Subcutaneous abdominal adipose tissue (tissue), 5 donors: Measurements from ENCODE around the gene HNMT.

ENCODE experiments used
- H3K27ac ChIP-seq: one replicate; pipeline ENCODE4 v1.7.0; 2013; ENCODE audit warnings: low read depth, mild to moderate bottlenecking, inconsistent platforms, low read length, moderate library complexity
- H3K27me3 ChIP-seq, 5 donors: one replicate each; pipeline ENCODE4 v1.7.0; 2013; ENCODE audit warnings: low read length in 5 of 5, inconsistent platforms in 1 of 5; ENCODE audit not compliant: control insufficient read depth in 5 of 5, insufficient read depth in 4 of 5
- H3K36me3 ChIP-seq, 5 donors: one replicate each; pipeline ENCODE4 v1.7.0; 2013; ENCODE audit warnings: low read length in 5 of 5; ENCODE audit not compliant: control insufficient read depth in 5 of 5, insufficient read depth in 5 of 5
- H3K4me1 ChIP-seq, 5 donors: one replicate each; pipeline ENCODE4 v1.7.0; 2013; ENCODE audit warnings: low read length in 5 of 5, mild to moderate bottlenecking in 3 of 5, moderate library complexity in 1 of 5; ENCODE audit not compliant: control insufficient read depth in 5 of 5, insufficient read depth in 5 of 5
- H3K4me3 ChIP-seq, 5 donors: one replicate each; pipeline ENCODE4 v1.7.0; 2013; ENCODE audit warnings: low read length in 5 of 5, low read depth in 1 of 5
- H3K9ac ChIP-seq, 5 donors: one replicate each; pipeline ENCODE4 v1.7.0; 2013; ENCODE audit warnings: low read length in 5 of 5, mild to moderate bottlenecking in 4 of 5, moderate library complexity in 3 of 5
- H3K9me3 ChIP-seq, 5 donors: one replicate each; pipeline ENCODE4 v1.7.0; 2013; ENCODE audit warnings: low read length in 5 of 5; ENCODE audit not compliant: control insufficient read depth in 5 of 5
- donor health status: healthy.
- donor health status: healthy.
- donor health status: healthy.
- donor health status: healthy.
- donor health status: healthy.

The HNMT gene

DNA sequence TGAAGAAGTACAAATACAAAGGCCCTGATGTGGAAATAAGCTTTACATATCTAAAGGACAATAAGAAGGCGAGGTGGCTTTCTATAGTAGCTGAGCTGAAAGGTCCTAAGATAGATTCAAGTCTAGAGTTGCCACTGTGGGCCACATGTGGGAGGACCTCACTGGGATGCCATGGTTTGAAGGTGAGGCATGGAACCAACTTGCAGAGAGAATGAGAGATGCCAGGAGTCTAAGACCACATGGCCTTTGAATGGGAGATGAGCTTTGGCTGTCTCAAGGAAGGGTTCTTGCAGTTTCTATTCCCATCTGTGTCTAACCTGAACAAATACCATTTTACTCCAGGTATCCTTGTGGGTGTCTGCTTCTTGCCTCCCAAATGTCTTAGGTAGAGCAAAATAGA is 53.6 kb downstream of the HNMT start:
- H3K9ac ChIP-seq, result no peak overlapping the region
- no peaks in the 10 kb centered on the region for H3K9me3 ChIP-seq
- H3K4me1 ChIP-seq, result peaks cover 0 to 8% (median 0%) of the 10 kb centered on the region in 5 donors
- H3K4me3 ChIP-seq, result no peak overlapping the region
- peaks cover 8 to 30% (median 18%) of the 10 kb centered on the region in 5 donors for H3K36me3 ChIP-seq
- H3K27me3 ChIP-seq, result no peaks in the 10 kb centered on the region
- no peak overlapping the region for H3K27ac ChIP-seq

DNA sequence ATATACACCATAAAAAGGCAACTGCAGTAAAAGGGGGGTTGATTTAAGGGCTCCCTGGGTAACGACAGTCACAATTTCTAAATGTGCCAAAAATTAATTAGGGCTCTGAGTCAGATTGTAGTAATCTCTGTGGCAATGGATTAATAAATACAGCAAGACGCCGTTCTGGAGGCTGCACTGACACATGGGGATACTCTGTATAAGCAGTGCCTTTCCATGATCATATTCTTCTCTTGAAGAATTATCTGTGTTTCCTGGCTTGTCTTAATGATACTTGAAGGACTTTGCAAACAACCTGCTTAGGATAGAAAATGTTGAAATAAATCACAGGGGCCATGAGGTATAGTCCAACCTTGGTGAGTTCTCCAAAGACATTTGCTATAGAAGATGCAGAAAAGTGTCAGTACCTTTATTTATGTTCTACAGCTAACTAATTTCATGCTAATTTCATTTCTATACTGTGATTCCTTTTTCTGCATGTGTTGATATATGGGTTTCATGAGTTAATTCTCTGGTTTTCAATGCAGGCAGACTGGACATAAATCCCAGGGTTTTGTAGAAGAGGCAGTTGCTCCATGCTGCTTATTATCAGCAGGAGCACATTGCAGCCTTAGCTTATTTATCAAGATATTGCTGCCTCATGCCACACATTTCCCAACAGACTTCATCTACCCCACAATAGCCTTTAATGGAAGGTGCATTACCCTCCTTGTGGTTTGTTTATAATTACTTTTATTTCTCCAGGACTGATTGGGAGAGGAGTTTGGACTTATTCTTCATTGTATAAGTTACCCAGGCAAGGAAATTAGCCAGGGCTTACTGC is 54.8 kb downstream of the HNMT start:
- Histone ChIP-seq H3K9me3 (no peaks in the 10 kb centered on the region), H3K36me3 (peaks cover 0 to 20% (median 12%) of the 10 kb centered on the region in 5 donors), H3K4me3 (no peak overlapping the region), H3K27ac (no peak overlapping the region), H3K27me3 (no peaks in the 10 kb centered on the region), H3K9ac (no peak overlapping the region), H3K4me1 (peaks cover 0 to 8% (median 0%) of the 10 kb centered on the region in 5 donors)

DNA sequence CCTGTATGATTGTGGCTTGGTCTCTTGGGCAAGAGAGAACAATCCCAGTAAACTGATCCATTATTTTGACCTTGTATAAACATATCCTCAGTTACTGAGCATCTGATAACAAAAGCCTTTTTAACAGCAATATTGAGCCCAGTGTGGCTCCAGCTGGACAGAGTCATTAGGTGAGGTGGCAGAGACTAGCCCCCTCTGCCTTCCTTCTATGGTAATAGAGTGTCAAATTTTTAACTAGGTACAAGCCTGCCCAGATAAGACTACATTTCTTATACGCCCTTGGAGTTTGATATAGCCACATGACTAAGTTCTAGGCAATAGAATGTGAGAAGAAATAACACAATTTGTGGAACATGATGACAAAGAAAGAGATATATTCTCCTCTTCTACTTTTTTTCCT is 56.2 kb downstream of the HNMT start:
- Histone ChIP-seq H3K4me3 (no peak overlapping the region), H3K9me3 (no peaks in the 10 kb centered on the region), H3K4me1 (peaks cover 0 to 8% (median 0%) of the 10 kb centered on the region in 5 donors), H3K36me3 (peaks cover 0 to 15% (median 9%) of the 10 kb centered on the region in 5 donors), H3K9ac (no peak overlapping the region), H3K27ac (no peak overlapping the region), H3K27me3 (no peaks in the 10 kb centered on the region)

DNA sequence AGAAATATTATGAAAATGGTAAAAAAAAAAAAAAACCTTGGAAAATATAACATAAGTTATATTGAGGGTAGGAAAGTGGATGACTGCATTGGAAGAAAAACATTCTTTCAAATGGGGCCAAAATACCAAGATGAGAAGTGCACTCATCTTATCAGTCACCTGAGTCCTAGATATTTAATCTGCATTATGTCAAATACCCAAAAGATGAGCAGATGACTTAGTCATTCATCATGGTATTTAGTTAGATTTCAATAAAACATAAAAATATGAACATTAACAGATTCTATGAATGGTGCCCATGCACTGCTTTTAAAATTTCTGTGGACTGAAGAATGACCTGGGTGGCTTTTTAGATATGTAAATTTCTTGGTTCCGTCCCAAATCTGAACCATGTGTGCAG is 56.9 kb downstream of the HNMT start:
- Histone ChIP-seq H3K36me3 (peaks cover 0 to 8% (median 3%) of the 10 kb centered on the region in 5 donors), H3K9ac (no peak overlapping the region), H3K27ac (no peak overlapping the region), H3K4me1 (peaks cover 0 to 8% (median 0%) of the 10 kb centered on the region in 5 donors), H3K27me3 (no peaks in the 10 kb centered on the region), H3K4me3 (no peak overlapping the region), H3K9me3 (no peaks in the 10 kb centered on the region)

DNA sequence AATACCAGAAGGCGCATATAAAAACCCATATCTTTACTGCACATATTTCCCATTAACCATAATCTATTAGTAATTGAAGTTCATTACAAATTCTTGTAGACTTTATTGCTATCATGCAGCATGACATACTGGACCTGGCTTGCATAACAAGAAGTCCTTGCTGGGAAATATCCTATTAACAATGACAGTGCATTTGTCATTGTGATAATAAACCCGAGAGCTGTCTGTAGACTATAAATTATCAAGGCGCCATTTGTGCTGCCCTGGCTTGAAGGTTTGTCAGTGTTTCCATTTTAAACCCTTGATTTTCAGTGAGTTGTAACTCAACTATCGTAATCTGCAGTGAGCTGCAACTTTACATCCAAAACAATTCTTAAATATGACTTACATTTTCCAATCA is 59.0 kb downstream of the HNMT start:
- Histone ChIP-seq H3K9ac (no peak overlapping the region), H3K9me3 (no peaks in the 10 kb centered on the region), H3K27ac (no peak overlapping the region), H3K36me3 (no peaks in the 10 kb centered on the region), H3K4me3 (no peak overlapping the region), H3K27me3 (no peaks in the 10 kb centered on the region), H3K4me1 (peaks cover 0 to 8% (median 0%) of the 10 kb centered on the region in 5 donors)

DNA sequence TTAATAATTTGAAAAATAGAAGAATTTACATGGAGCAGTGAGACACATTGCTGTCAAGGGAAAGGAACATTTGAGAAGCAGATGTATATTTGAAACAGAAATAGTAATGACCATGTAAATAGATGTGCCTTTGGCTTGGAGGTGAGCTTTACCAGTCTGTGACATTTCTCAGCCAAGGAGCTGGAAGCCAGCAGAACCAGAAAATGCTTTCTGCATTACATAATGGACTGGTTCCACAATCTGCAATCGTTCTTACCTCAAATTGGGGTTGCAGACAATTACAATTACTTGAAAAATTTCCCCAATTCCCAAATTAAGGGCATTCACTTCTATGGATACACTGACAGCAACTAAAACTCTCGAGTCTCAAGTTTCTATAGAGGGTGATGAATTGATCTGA is 59.7 kb downstream of the HNMT start:
- no peak overlapping the region for H3K9ac ChIP-seq
- H3K27me3 ChIP-seq, result no peaks in the 10 kb centered on the region
- H3K4me3 ChIP-seq, result no peak overlapping the region
- H3K4me1 ChIP-seq, result peaks cover 0 to 8% (median 0%) of the 10 kb centered on the region in 5 donors
- H3K9me3 ChIP-seq, result no peaks in the 10 kb centered on the region
- no peaks in the 10 kb centered on the region for H3K36me3 ChIP-seq
- no peak overlapping the region for H3K27ac ChIP-seq

DNA sequence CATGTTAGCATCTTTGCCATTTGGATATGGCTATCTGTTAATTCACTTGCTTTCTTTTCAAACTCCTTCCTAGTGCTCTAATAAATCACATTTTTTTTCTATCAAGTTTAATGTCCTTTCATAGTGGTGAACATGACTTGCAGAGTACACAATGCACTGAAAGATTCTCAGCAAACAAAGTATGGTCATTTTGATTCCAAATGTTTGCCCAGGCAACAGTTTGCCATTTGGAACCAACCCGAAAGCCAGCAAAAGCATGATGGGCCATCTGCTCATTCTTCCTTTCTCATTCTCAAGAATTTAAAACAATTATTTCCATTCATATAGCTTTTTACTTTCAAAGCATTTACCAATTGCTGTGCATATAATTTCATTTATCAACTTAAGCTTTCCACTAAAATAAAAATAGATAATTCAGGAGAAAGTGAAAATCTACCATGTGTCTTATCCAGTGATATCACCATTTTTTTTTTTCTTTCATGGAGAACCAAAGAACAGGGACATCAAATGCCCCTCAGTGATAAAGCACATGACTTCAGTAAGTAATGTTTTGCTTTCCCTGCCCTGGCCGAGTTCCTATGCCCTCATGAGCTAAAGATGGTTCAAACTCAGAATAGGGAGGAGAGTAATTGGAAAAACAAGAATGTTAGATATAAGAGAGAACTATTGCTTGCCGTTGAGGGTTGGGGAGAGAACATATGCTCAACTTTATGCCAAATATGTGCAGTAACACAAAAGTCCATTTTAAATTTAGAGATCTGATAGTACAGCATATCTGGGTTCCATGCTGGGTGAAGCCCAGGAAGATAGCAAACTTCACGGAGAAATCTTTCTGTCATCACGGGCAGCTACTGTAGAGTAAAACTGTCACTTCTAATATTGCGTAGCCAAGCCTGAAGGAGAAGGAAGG is 62.1 kb downstream of the HNMT start:
- H3K36me3 ChIP-seq, result no peaks in the 10 kb centered on the region
- H3K4me1 ChIP-seq, result peaks cover 0 to 4% (median 2%) of the 10 kb centered on the region in 5 donors
- H3K9ac ChIP-seq, result no peak overlapping the region
- no peaks in the 10 kb centered on the region for H3K27me3 ChIP-seq
- H3K27ac ChIP-seq, result no peak overlapping the region
- no peak overlapping the region for H3K4me3 ChIP-seq
- no peaks in the 10 kb centered on the region for H3K9me3 ChIP-seq

DNA sequence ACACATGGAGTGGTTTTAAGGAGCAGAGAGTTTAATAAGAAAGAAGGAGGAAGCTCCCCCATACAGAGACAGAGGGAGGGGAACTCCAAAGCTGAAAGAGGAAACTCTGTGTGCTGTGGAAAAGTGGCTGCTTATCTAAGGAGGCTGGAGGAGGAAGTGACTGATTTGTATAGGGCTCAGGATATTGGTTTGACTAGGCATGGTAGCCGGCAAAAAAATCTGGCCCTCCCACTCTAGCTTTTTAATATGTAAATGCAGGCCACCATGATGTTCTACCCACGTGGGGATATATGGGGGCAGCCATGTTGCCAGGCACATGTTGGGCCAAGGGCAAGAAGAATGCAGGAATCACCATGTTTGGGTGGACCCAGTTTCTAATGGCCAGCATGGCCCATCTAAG is 64.3 kb downstream of the HNMT start:
- Histone ChIP-seq H3K36me3 (no peaks in the 10 kb centered on the region), H3K9ac (no peak overlapping the region), H3K27me3 (no peaks in the 10 kb centered on the region), H3K9me3 (no peaks in the 10 kb centered on the region), H3K4me1 (peaks cover 0 to 4% (median 2%) of the 10 kb centered on the region in 5 donors), H3K27ac (no peak overlapping the region), H3K4me3 (no peak overlapping the region)

DNA sequence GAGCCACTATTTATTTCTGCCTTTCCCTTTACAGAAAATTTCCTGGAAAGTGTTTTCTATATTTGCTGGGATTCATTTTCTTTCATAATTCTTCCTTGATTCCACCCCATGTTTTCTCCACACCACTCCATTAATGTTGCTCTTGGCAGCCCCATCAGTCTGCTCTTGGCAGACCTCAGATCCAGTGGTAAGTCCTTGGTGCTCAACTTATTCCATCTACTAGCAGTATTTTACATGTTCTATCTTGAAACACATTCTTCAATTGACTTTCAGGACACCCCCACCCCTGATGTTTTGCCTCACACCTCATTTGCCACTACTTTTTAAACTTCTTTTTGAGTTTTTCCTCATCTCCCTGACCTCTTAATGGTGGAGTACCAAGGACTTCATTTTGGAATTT is 65.0 kb downstream of the HNMT start:
- Histone ChIP-seq H3K36me3 (no peaks in the 10 kb centered on the region), H3K4me1 (peaks cover 0 to 4% (median 2%) of the 10 kb centered on the region in 5 donors), H3K4me3 (no peak overlapping the region), H3K27ac (no peak overlapping the region), H3K9ac (no peak overlapping the region), H3K27me3 (no peaks in the 10 kb centered on the region), H3K9me3 (no peaks in the 10 kb centered on the region)

DNA sequence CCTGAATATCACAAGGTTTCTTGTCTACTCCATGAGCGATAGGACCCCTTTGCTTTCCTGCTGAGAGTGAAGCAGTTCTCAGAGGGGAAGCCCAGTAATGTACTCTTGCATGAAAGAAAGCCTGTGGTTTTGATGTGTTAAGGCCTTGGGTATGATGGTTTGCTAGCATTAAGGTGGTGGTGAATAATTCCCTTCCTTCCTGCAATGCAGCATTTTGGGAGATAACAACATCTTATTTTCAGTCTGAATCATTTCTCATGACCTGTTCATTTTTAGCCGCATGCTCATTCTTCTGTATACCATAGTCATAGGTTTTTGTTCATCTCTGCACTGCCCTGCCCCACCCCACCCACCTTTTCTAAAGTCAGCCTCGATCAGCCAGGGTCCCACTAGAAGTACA is 66.2 kb downstream of the HNMT start:
- Histone ChIP-seq H3K27me3 (no peaks in the 10 kb centered on the region), H3K4me1 (peaks cover 0 to 7% (median 3%) of the 10 kb centered on the region in 5 donors), H3K36me3 (no peaks in the 10 kb centered on the region), H3K9me3 (no peaks in the 10 kb centered on the region), H3K4me3 (no peak overlapping the region), H3K27ac (no peak overlapping the region), H3K9ac (no peak overlapping the region)
